HG03521 (cell line): ENCODE results near the gene STK17B.
A peak's percentile ranks its signal among the peaks of the same experiment; 100 is the strongest.
"Not testable (repeated sequence)": the region's sequence is repeated elsewhere in the genome, so short reads cannot be mapped to it uniquely, and the experiment has no call there.

Experiments
- ATAC-seq: cut with Tn5 transposase; IDR thresholded peaks from one replicate; pipeline ENCODE4 v1.9.1; 2021; ENCODE audit warnings: mild to moderate bottlenecking, moderate library complexity; ENCODE audit not compliant: unreplicated experiment

Gene STK17B

DNA sequence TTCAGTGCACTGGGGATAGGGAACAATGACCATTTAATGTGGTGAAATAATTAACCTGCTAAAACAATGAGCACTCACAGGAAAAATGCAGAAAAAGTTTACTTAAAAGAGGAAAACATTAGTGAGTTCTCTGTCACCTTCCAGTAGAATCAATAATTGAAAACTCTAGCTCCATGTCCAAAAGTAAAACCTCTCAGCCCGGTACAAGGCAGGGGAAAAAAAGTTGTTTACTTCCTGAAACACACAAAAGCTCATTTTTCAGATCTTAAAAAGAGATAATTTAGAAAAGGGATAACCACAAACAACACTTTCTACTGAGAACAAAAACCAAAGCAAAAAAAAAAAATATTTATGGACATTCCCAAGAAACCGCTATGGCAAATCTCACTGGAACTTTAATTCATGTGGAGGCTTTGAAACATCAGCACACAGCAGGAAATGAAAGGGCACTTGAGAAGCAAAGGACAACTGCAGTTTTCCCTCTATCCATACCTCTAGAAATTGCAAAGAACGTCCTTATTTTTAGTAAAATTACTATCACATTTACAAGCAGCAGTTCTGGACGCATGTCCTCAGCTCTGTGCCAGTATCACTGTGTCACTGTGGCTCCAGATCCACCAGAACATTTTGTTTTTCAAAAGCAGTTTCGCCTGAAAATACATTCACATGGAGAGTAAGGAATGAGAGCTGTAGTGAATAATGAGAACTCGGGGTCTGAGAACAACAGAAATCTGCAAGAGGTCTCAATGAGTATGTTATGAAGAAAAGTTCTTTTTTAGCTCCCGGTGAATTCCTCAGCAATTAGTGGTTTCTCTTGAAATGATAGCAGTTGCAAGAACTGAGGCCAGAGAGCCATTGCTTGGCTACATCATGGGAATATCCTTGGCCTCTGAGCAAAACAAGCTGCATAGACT, 58.1 kb downstream of the STK17B start:
- no peak for ATAC-seq

DNA sequence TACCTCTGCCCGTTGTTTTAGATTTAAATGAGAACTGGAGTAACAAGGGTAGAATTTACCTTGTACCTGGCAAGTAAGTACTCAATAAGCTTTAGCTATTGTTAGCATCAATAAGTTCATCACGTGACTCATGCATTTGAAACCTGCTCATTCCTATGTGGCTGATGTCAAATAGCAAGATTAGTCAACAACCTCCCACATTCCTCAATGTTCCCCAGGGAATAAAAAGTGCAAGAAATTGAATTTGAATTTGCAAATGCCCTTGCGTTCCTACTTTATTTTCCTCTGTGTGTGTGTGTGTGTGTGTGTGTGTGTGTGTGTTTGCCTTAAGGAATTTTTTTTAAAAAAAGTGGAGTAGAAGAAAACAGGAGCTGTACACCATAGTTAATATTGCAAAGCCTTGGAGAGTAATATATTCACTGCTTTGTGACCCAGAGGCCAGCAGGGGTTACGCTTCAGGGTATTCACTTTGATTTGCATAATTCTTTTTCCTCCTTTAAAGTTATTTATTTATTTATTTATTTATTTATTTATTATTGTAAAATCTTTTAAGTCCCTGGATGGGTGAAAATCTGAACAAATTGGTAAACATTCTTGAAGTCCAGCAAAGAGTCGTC, 58.9 kb downstream of the STK17B start:
- no peak for ATAC-seq

DNA sequence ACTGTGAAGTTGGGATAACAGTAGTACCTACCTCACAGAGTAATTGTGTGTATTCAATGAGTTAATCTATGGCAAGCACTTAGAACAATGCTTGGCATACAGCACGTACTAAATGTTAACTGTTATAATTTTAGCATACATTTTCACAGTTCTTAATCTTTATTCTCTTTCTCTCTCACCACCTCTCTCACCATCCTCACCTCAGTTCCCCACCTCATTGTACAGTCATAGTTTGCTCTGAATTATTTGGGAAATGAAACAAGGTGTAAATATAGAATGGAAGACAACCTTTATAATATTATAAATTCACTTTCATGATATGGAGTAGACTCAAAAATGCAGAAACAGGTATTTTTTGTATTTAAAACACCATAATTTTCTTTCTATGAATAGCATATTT, 62.8 kb downstream of the STK17B start:
- no peak for ATAC-seq

DNA sequence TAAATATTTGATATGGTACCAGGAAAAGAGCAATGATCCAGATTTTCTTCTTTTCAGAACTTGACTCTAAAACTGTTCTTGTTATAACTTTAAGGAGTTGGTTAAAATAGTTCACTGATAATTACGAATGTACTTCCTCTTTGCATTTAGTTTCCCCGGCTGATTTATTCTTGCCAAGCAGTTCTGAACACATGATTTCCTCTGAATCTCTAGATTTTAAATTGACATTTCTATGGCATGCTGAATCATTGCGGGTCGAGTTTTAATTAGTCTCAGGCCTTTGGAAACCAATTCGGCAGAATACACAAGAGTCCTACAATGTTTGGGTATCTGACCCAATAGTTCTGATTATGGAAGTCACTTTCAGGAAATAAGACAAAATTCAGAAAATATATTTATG, 65.4 kb downstream of the STK17B start:
- ATAC-seq = no peak

DNA sequence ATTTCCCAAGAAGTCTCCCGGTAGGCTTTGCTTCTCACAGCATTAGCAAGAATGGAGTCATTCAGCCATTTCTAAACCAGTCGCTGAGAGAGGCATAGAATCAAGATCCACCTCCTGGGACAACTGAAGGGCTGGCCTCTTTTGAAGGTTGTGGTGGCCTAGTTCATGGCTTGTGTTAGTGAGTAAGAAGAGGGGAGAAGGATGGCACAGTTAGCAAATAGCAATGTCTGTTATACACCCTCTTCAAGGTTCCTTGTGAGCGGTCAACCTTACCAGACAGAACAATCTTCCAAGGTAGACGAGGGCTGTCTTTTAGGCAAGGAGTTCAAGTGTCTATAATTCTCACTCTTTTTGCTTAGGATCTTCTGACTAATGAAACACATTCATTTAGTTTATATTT, 67.3 kb downstream of the STK17B start:
- no peak for ATAC-seq

DNA sequence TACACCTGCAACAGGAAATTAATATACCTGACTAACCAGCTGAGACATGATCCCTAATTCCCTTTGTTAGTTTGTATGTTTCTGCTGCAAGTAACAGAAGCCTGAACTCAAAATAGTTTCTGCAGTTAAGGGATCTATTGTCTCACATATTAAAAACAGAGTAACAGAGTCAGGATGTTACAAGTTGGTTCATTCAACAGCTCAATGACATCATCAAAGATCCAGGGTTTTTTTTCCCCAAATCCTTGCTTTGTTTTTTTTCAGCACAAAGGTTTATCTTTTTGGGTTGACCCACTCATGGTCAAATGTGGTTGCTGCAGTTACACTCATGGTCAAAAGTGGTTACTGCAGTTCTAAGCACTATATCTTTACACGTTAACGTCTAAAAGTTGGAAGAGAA, 67.8 kb downstream of the STK17B start:
- no peak for ATAC-seq

DNA sequence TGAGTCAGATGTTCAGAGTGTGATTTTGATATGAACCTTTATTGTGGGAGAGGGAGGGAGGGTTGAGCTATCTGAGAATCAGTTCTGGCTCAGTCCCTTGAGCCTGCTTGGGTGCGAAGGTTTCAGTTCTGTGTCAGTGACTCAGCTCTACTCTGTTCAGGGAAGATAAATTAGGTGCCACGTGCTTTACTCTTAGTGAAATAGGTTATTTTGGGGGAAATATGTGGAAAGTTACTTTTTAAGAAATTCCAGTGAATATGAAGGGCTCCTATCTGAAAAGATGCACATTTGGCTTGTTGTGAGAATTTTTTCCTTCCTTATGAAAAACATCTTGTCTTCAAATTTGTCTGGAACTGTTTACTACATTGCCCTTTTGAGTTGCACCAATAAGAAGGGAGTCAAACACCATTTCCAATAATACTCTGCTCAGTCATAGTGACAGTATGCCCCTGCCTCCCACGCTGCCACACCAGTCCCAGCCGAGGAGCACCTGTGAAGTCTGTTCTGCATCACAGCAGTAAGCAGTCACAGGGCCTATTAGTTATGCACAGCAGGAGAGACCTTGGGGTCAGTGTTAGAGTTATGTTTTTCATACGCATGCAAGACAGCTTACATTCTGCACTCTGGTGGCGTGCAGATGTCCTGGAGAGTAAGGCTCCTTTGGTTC, 69.9 kb downstream of the STK17B start:
- peak; percentile 96 for ATAC-seq

DNA sequence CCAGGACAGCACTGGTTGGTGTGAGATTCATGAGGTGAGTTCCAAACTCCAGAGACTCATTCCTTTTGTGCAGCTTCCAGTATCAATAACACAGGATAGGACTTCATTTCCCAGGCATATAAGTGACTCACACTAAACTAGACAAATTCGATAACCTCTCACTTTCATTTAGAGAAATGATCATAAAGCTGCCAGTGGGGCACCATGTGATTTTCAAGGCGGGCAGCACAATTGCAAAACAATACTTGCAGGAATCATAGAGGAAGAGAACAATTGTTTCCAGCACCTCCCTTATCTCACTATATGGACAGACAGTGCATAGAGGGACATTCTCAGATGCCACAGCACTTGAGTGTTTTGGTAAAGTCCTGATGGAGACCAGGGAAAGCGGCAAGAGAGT, 71.5 kb downstream of the STK17B start:
- ATAC-seq = no peak

DNA sequence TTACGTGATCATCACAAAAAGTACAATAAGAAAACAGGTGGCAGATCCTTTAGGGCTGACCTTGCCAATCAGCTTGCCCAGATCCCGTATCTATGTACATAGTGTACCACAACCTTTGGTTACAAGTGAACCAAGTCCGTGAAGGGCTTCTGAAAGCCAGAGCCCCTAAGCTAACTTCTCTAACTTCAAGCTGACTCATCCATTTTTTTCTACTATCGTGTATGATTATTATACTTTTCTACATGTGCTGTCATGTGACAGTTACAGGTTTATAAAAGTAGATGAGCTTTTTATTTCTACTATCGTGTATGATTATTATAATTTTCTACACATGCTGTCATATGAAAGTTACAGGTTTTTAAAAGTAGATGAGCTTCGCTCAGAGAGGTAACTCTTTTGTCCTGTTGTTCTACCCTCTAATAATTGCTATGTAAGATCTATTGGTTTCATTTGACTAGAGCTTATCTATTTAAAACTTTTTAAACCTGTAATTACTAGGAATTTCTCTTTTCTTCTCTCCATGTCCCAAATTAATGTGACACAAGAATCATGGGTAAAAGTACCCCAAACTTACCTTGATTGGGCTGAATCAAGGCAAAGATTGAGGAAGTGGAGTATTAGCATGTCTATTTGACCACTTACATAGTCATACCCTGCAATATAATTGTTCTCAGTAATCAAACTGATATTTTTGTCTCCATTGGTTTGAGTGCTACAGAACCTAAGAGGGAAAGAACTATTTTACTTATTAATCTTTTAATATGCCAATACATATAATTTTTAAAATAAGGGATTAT, 73.3 kb downstream of the STK17B start:
- ATAC-seq = no peak

DNA sequence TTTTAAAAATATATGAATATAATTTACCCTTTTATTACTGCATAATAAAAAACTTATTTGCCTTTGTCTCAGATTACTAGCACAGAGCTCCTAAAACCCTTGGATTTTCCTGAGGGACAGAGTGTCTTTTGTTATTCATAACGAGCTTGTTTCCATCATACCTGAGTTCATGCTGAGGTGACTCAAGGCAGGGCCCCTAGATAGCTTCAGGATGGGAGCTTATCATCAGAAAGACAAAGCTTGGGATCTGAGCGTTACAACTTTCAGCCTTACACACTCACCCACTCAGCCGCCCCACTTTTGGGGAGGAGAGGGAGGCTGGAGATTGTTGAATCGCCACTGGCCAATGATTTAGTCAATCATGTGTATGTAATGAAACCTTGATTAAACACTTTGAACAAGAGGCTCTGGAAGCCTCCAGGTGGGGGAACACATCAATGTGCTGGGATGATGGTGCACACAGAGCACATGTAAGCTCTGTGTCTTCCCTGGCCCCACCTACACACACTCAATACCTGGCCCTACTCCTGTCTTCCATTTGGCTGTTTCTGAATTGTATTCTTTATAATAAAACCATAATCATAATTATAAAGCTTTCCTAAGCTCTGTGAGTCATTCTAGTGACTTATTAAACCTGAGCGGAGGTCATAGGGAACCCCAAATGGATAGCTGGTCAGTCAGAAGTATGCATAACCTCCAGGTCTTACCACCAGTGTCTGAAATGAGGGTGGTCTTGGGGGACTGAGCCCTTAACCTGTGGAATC, 74.2 kb downstream of the STK17B start:
- no peak for ATAC-seq

DNA sequence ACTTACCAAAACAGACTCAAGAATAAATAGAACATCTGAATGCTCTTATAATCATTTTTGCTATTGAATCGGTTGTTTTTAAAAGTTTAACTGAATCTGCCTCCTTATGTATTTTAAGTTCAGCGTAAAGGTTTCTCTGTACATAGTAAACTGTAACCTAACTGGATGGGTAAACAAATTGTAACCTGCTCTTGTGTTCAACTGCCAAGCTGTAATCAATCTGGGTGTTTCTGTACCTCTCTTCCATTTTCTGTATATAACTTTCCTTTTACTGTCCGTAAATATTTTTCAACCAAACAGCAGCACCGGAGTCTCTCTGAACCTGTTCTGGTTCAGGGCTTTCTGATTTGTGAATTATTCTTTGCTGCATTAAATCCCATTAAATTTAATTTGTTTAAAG, 75.1 kb downstream of the STK17B start:
- no peak for ATAC-seq

DNA sequence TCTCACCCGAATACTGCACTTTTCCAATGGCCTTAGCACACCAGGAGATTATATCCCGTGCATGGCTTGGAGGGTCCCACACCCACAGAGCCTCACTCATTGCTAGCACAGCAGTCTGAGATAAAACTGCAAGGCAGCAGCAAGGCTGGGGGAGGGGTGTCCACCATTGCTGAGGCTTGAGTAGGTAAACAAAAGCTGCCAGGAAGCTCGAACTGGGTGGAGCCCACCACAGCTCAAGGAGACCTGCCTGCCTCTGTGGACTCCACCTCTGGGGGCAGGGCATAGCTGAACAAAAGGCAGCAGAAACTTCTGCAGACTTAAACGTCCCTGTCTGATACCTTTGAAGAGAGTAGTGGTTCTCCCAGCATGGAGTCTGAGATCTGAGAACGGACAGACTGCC, 81.9 kb downstream of the STK17B start:
- ATAC-seq = not testable (repeated sequence)

DNA sequence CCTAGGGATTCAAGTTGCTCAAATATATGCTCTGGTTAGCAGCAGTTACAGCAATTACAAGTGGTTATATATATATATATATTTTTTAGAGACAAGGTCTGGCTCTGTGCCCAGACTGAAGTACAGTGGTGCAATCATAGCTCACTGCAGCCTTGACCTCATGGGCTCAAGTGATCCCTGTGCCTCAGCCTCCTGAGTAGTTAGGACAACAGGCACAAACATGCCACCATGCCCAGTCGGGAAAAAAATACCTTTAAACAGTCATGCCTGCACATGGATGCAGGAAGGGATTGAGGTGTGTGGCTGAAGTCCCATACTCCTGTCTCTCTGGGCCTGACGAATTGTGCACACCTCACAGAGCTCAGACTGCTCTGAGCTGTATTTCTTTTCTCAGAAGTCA, 83.2 kb downstream of the STK17B start:
- no peak for ATAC-seq

DNA sequence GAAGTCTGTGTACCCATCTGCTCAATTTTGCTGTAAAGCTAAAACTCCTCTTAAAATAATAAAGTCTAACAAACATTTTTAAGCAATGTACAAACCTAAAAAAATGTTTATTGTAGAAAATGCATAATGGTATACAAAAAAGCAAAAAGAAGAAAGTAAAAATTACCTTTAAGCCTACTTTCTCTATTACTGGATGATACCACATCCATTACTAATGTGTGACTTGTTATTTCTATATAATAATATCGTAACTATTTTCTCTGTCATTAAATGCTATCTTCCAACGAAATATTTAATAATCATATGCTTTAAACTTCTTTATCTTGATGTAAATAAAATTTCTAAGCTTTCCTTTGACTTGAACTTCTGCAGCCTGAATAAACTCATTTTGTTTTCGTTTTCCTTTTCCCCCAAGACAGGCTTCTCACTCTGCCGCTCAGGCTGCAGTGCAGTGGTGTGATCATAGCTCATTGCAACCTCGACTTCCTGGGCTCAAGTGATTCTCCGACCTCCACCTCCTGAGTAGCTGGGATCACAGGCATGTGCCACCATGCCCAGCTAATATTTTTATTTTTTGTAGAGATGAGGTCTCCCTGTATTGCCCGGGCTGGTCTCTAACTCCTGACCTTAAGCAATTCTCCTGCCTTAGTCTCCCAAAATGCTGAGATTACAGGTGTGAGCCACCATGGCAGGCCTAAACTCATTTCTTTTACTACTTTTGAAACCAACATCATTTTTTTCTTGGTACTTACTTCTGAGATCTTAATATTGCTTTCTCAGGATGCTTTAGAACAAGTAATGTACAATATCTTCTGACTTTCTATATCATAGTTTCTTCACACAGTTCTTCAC, 84.6 kb downstream of the STK17B start:
- ATAC-seq = no peak

DNA sequence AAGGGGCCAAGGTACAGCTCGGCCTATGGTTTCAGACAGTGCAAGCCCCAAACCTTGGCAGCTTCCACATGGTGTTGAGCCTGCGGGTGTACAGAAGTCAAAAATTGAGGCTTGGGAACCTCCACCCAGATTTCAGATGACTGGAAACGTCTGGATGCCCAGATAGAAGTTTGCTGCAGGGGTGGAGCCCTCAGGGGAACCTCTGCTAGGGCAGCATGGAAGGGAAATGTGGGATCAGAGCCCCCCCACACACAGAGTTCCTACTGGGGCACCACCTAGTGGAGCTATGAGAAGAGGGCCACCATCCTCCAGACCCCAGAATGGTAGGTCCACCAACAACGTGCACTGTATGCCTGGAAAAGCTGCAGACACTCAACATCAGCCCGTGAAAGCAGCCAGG, 87.8 kb downstream of the STK17B start:
- ATAC-seq = no peak
